ENCODE results near the gene CCDC110.

The CCDC110 gene

GRCh38 chr4:185468999-185469398 is 2.5 kb downstream of the CCDC110 start:
- CTCF ChIA-PET: interaction anchor here (1.5 to 2.5 kb wide), 2 partner anchors 15 to 132 kb away, joined by 3 to 11 read pairs; no protein-coding TSS in a partner anchor
- POLR2A ChIA-PET: no interaction called here
- DNase-seq (ENCODE audit: extremely low spot score): no peak
- TF ChIP-seq CTCF (IDR thresholded peaks at IDR 0.05; ENCODE audit: control extremely low read depth, extremely low read depth, low read depth, missing control alignments): no peak

- DNase-seq (ENCODE audit: extremely low spot score): no peak
- ChIA-PET POLR2A (no interaction called here), CTCF (interaction anchor here (1.3 to 2.5 kb wide), 3 partner anchors 11 to 15 kb away, joined by 4 to 11 read pairs (median 4); no protein-coding TSS in a partner anchor)
- no peak for TF ChIP-seq CTCF (IDR thresholded peaks at IDR 0.05; ENCODE audit: control extremely low read depth, extremely low read depth, low read depth, missing control alignments)
These were observed 3.5 kb downstream of the CCDC110 start for GRCh38 chr4:185467991-185468390.

- CTCF ChIA-PET: interaction anchor here (0.6 to 2.5 kb wide), 4 partner anchors 10 to 15 kb away, joined by 3 to 11 read pairs (median 4); no protein-coding TSS in a partner anchor
- no peak for TF ChIP-seq CTCF (IDR thresholded peaks at IDR 0.05; ENCODE audit: control extremely low read depth, extremely low read depth, low read depth, missing control alignments)
- no peak for DNase-seq (ENCODE audit: extremely low spot score)
- POLR2A ChIA-PET: no interaction called here
These were observed 4.4 kb downstream of the CCDC110 start for GRCh38 chr4:185467101-185467500.

DNA sequence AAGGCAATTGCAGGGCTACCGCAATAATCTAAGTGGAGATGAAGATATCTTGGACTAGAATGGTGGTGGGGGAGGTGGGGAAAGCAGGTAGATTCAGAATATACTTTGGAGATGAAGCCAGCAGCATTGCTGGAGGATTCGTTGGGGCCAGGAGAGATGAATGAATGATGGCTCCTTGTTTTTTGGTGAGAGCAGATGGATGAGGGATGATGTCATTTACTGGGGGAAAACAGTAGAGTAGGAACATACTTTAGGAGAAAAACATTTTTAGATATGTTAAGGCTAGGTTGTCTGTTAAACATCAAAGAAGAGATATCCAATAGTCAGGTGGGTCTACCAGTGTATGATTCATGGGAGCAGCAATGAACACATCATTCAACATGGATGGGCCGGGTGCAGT is 5.8 kb downstream of the CCDC110 start:
- POLR2A ChIA-PET: no interaction called here
- CTCF ChIA-PET: interaction anchor here (2.0 kb wide), 1 partner anchor 131 kb away, joined by 4 read pairs; no protein-coding TSS in a partner anchor
- TF ChIP-seq CTCF (IDR thresholded peaks at IDR 0.05; ENCODE audit: control extremely low read depth, extremely low read depth, low read depth, missing control alignments): no peak
- DNase-seq (ENCODE audit: extremely low spot score): no peak

DNA sequence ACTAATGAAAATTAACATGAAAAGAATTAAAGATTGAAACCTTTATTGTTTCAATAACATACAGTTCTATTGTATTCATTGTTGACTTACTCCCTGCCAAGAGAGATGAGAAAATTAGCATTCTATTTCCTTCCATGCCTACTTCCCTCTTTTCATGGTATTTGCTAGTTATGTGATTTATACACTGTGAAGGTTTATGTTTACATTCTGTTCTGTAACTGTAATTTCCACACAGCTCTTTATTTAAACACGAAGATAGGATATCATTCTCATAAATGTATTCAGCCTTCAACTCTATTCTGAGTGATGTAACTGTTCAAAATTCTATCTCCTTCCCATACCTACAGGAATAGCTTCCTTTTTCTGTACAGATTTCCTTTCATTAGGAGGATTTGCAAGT is 6.6 kb downstream of the CCDC110 start:
- ChIA-PET POLR2A (no interaction called here), CTCF (interaction anchor here (1.3 to 2.0 kb wide), 3 partner anchors 9 to 132 kb away, joined by 3 to 4 read pairs (median 4); no protein-coding TSS in a partner anchor)
- DNase-seq (ENCODE audit: extremely low spot score): no peak
- no peak for TF ChIP-seq CTCF (IDR thresholded peaks at IDR 0.05; ENCODE audit: control extremely low read depth, extremely low read depth, low read depth, missing control alignments)

GRCh38 chr4:185464183-185464582 is 7.3 kb downstream of the CCDC110 start:
- DNase-seq (ENCODE audit: extremely low spot score): no peak
- ChIA-PET POLR2A (no interaction called here), CTCF (interaction anchor here (1.3 to 2.0 kb wide), 3 partner anchors 8 to 133 kb away, joined by 3 to 4 read pairs (median 4); no protein-coding TSS in a partner anchor)
- TF ChIP-seq CTCF (IDR thresholded peaks at IDR 0.05; ENCODE audit: control extremely low read depth, extremely low read depth, low read depth, missing control alignments): no peak

All from GM10248 (cell line).